ENCODE data around the gene PSMD2.
"Not testable (repeated sequence)": the region's sequence is repeated elsewhere in the genome, so short reads cannot be mapped to it uniquely, and the experiment has no call there.

Gene PSMD2

DNA sequence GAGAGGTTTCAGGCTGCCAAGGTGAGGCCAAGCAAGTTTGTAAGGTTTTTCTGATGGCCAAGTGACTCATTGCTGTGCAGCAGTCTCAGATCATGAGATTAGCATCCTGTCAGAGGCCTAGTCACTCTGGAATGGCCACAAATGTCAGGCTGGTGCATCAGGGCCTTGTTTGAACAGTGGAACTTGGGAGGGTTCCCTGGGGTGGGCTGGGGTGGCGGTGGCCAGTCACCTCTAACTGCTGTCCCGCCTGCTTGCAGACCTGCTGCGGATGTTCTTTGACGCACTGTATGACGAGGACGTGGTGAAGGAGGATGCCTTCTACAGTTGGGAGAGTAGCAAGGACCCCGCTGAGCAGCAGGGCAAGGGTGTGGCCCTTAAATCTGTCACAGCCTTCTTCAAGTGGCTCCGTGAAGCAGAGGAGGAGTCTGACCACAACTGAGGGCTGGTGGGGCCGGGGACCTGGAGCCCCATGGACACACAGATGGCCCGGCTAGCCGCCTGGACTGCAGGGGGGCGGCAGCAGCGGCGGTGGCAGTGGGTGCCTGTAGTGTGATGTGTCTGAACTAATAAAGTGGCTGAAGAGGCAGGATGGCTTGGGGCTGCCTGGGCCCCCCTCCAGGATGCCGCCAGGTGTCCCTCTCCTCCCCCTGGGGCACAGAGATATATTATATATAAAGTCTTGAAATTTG, 35.6 kb downstream of the PSMD2 start:
- DNase-seq: no peak
- in situ Hi-C loops (cut with MboI; ENCODE audit: low pct_unique_long_range_greater_than_20kb, low sequenced_read_pairs): no loop called here

DNA sequence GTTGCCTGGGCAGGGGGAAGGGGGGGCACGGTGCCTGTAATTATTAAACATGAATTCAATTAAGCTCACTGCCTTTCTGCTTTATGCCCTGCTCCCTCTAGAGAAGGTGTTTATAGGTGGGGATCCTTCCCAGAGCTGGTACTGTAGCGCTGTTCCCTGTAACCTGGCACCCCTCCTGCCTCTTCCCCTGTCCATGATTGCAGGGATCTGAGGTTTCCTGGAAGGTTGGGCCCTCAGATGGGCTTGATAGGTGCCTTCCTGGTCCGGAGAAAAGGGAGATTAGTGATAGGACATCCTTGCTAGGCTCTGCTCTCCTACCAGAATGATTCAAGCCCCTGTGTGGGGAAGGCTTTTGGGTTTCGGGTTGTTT, 36.2 kb downstream of the PSMD2 start:
- in situ Hi-C loops (cut with MboI; ENCODE audit: low pct_unique_long_range_greater_than_20kb, low sequenced_read_pairs): no loop called here
- no peak for DNase-seq

DNA sequence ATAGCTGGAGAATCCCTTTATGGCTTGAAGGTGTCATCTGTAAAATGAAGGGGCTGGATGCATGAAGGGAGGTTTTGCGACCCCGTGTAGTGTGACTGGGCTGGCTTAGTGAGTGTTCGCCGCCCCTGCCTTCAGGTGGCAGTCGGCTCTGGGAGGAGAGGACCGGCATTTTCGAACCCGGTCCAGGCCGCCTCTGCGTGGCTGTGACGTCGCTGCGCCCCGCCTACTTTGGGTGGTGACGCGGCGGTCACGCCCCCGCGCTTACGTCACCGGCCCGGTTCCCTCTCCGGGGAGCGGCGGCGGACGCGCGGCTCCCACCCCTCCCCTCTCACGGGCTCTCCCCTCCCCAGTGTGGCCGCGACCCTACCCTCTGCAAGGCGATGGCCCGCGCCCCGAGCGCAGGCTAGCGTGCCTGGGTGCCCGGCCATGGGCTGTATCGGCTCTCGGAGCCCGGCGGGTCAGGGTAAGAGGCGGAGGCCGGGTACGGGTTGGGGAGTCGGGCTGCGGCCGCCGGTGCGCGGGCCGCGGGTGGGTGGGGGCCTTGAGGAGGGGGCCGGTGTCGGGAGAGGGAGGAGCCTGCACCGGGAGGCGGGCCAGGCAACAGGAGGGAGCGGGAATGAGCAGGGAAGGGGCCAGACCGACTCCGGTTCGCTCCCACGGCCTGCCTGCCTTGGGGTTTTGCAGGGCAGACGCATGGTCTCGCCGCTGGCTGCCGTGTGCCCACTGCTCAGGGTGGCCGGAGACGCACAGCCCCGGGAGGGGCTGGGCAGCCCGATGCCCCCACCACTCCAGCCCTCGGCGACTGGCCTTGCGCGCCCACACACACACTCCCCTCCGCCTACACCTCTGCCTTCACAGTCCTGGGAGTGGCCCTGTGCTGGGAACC, 36.9 kb downstream of the PSMD2 start:
- in situ Hi-C loops (cut with MboI; ENCODE audit: low pct_unique_long_range_greater_than_20kb, low sequenced_read_pairs): no loop called here
- no peak for DNase-seq

DNA sequence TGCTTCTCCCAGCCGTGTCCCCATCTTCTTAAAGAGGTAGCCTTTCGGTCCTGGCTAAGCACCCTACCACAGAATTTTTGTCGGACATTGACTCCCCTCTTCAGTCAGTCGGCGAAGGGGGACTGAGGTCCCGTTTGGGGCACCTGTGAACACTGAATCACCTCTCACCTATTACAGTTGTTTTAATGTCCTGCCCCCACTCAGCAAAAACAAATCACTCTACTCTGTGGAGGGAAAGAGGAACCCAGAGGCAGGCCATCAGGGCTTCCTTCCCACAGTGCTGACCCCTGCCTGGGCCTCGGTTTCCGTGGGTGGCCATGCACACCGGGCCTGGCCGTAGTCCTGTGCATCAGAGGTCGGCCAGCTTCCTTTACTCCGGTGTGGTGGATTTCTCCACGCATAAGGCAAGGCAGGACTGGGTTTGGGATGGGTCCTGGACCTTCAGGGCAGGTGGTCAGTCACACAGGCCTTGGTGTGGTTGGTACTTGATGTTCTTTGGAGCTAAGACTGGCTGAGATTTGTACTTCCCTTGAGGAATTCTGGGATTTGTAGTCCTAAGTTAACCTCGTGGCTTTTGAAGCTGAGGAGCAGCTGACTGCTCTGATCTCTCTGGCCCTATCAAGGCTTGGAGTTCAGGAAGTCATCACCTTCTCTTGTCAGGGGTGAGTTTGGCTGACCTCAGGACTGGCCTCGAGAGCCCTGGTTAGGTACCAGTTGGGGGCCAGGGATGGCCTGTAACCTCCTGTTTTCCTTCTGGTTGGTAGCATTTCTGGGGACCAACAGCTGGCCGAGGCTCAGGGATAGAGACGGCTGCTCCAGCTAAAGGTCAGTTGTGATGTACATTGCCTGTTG, 37.7 kb downstream of the PSMD2 start:
- in situ Hi-C loops (cut with MboI; ENCODE audit: low pct_unique_long_range_greater_than_20kb, low sequenced_read_pairs): no loop called here
- DNase-seq: no peak

DNA sequence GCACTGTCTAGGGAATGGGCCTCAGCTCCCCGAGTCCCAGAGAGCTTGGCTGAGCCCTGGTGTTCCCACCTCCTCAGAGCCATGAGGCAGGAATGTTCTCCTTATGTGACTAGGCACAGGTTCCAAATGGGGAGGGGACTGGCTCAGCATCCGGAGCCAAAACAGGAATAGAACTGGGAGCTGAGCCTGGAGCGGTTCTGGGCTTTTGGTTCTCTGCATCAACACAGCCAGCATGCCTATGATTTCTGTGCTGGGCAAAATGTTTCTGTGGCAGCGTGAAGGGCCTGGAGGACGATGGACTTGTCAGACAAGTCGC, 38.3 kb downstream of the PSMD2 start, which contains the start of gene FAM131A:
FAM131A (plus strand) TSS at position 202 of the 316 bp plus-strand sequence; CDS start at position 233, 31 bp downstream.
- in situ Hi-C loops (cut with MboI; ENCODE audit: low pct_unique_long_range_greater_than_20kb, low sequenced_read_pairs): no loop called here
- no peak for DNase-seq

DNA sequence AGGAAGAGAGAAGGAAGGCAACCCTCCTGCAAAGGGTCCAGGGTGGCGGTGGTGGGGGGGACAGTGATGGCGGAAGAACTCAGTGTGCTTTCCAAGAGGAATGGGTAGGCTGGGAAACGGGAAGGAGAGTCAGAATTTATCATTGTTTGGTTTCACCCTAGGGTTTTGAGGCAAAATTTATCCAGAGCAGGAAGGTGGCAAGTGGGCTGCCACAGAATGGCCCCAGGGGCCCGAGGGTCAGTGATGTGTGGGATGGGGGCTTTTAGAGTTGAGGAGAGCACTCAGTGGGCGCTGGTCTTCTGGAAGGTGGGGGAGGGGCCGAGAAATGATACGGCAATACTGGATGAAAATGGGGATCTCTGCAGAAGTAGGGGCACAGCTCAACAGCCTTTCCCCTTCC, 38.9 kb downstream of the PSMD2 start:
- no peak for DNase-seq
- in situ Hi-C loops (cut with MboI; ENCODE audit: low pct_unique_long_range_greater_than_20kb, low sequenced_read_pairs): no loop called here

DNA sequence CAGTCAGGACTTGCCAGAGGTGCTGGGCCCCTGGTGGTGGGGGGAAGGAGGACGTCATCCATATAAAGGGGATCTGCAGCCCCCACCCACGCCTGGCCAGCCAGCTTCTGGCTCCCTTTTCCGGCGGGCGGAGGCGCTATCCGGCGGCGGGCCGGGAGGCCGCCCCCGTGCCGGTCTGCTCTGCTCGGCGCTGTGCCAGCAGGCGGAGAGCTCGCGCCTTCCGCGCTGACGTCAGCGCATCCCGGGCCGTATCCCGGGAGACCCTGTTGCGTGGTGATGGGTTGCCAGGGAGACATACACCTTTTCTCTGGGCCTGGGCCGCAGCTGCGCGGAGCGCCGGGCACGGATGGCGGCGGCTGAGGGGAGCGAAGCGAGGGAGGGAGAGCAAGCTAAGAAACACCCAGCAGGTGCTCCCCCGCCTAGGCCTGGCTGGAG, 39.5 kb downstream of the PSMD2 start:
- in situ Hi-C loops (cut with MboI; ENCODE audit: low pct_unique_long_range_greater_than_20kb, low sequenced_read_pairs): no loop called here
- no peak for DNase-seq

DNA sequence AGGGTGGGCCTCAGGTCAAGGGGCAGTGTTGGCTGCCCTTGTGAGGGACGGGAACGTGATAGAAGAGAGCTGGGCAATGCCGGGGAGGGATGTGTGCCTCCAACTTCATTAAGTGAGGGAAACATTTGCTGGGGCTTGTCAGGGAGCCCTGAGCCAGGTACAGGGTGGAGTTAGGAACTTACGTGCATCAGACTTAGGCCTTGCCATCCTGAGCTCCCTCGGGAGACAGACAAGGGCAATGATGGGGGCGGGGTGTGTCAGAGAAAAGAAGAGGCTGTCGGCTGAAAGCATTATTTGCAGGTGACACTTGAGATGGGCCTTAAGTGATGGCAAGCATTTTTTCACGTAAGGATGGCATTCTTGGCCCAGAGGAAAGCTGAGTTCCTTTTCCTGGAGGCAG, 40.0 kb downstream of the PSMD2 start:
- DNase-seq: no peak
- in situ Hi-C loops (cut with MboI; ENCODE audit: low pct_unique_long_range_greater_than_20kb, low sequenced_read_pairs): no loop called here

DNA sequence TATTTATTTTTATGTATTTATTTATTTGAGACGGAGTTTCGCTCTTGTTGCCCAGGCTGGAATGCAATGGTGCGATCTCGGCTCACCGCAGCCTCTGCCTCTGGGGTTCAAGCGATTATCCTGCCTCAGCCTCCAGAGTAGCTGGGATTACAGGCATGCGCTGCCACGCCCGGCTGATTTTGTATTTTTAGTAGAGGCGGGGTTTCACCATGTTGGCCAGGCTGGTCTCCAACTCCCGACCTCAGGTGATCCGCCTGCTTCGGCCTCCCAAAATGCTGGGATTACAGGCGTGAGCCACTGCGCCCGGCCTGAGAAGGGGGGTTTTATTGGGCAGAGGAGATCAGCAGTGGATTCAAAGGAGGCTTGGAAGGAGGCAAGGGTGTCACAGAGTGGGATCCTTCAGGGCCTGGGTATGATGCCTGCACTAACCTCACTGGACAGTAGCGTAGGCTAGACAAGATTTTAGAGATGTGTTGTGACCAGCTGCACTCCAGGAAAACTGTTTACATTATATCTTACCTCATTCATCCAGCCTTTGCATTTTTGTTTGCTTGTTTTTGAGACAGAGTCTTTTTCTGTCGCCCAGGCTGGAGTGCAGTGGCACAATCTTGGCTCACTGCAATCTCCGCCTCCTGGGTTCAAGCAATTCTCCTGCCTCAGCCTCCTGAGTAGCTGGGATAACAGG, 40.6 kb downstream of the PSMD2 start:
- in situ Hi-C loops (cut with MboI; ENCODE audit: low pct_unique_long_range_greater_than_20kb, low sequenced_read_pairs); DNase-seq: not testable (repeated sequence)

DNA sequence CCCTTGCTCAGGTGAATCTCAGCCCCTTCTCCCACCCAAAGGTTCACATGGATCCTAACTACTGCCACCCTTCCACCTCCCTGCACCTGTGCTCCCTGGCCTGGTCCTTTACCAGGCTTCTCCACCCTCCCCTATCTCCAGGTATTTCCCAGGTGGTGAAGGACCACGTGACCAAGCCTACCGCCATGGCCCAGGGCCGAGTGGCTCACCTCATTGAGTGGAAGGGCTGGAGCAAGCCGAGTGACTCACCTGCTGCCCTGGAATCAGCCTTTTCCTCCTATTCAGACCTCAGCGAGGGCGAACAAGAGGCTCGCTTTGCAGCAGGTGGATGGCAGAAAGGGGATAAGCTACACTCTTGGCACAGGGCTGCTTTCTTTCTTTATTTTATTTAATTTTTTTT, 42.9 kb downstream of the PSMD2 start:
- DNase-seq: no peak
- in situ Hi-C loops (cut with MboI; ENCODE audit: low pct_unique_long_range_greater_than_20kb, low sequenced_read_pairs): no loop called here

DNA sequence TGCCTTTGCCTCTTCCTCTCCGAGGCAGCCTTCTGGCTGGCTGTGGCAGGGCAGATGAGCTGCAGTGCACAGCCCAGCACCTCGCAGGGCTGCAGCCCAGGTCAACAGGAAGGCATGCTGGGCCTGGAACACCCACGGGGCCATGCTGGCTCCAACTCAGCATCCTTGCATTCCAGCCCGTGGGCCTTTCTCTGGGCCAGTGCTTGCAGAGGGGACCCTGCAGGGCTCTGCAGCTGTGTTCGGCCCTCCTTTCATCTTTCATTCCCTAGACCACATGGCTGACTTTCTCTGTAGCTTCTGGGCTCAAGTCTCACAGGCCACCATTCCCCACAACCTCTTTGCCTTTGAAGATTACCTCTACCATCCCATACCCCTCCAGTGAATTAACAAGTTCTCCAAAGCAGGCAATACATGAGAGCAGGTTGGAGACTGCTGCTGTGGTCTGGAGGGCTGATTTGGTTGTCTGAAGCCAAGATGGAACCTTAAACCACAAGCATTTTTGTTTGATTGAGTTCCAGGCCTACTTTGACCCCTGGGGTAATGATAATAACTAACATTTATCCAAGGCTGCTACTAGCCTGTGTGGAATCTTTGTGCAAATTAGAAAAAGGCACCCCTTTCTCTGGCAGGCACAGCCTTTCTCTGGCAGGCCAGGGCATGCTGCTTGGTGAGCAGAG, 44.3 kb downstream of the PSMD2 start:
- in situ Hi-C loops (cut with MboI; ENCODE audit: low pct_unique_long_range_greater_than_20kb, low sequenced_read_pairs): no loop called here
- DNase-seq: no peak

DNA sequence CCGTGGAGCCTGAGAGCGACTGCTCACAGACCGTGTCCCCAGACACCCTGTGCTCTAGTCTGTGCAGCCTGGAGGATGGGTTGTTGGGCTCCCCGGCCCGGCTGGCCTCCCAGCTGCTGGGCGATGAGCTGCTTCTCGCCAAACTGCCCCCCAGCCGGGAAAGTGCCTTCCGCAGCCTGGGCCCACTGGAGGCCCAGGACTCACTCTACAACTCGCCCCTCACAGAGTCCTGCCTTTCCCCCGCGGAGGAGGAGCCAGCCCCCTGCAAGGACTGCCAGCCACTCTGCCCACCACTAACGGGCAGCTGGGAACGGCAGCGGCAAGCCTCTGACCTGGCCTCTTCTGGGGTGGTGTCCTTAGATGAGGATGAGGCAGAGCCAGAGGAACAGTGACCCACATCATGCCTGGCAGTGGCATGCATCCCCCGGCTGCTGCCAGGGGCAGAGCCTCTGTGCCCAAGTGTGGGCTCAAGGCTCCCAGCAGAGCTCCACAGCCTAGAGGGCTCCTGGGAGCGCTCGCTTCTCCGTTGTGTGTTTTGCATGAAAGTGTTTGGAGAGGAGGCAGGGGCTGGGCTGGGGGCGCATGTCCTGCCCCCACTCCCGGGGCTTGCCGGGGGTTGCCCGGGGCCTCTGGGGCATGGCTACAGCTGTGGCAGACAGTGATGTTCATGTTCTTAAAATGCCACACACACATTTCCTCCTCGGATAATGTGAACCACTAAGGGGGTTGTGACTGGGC, 45.7 kb downstream of the PSMD2 start:
- in situ Hi-C loops (cut with MboI; ENCODE audit: low pct_unique_long_range_greater_than_20kb, low sequenced_read_pairs): no loop called here
- no peak for DNase-seq

DNA sequence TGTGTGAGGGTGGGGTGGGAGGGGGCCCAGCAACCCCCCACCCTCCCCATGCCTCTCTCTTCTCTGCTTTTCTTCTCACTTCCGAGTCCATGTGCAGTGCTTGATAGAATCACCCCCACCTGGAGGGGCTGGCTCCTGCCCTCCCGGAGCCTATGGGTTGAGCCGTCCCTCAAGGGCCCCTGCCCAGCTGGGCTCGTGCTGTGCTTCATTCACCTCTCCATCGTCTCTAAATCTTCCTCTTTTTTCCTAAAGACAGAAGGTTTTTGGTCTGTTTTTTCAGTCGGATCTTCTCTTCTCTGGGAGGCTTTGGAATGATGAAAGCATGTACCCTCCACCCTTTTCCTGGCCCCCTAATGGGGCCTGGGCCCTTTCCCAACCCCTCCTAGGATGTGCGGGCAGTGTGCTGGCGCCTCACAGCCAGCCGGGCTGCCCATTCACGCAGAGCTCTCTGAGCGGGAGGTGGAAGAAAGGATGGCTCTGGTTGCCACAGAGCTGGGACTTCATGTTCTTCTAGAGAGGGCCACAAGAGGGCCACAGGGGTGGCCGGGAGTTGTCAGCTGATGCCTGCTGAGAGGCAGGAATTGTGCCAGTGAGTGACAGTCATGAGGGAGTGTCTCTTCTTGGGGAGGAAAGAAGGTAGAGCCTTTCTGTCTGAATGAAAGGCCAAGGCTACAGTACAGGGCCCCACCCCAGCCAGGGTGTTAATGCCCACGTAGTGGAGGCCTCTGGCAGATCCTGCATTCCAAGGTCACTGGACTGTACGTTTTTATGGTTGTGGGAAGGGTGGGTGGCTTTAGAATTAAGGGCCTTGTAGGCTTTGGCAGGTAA, 46.5 kb downstream of the PSMD2 start:
- in situ Hi-C loops (cut with MboI; ENCODE audit: low pct_unique_long_range_greater_than_20kb, low sequenced_read_pairs): no loop called here
- peak; percentile 73 for DNase-seq

DNA sequence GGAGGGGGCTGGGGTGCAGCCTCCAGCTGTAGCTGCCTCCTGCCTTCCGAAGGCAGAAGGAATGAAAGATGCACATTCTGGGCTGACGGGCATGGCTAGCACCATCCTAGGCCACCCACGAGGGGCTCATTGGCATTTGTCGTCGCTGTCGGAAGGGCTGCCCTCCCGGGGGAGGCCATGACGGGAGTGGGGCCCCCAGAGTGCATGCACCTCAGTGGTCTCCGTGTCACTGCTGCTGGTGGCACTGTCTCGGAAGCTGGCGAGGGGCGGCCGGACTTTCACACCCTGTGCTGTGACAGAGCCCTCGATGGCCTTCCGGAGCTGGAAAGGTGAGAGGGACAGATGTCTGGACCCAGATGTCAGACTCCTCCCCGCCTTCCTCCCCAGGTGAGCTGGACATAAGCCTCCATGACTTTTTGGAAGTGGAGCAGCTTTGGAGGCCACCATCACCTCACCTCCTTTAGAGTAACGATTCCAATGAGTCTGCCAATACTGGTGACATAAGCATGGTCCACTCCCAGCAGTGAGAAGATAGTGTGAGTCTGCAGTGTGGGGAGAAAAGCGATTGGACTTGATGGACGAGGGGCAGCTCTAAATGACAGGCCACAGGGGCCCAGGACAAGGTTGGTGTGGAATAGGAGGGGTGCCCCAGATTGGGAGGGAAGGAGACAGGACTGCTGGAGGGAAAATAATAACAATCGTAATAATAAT, 47.6 kb downstream of the PSMD2 start:
- in situ Hi-C loops (cut with MboI; ENCODE audit: low pct_unique_long_range_greater_than_20kb, low sequenced_read_pairs): no loop called here
- DNase-seq: no peak

DNA sequence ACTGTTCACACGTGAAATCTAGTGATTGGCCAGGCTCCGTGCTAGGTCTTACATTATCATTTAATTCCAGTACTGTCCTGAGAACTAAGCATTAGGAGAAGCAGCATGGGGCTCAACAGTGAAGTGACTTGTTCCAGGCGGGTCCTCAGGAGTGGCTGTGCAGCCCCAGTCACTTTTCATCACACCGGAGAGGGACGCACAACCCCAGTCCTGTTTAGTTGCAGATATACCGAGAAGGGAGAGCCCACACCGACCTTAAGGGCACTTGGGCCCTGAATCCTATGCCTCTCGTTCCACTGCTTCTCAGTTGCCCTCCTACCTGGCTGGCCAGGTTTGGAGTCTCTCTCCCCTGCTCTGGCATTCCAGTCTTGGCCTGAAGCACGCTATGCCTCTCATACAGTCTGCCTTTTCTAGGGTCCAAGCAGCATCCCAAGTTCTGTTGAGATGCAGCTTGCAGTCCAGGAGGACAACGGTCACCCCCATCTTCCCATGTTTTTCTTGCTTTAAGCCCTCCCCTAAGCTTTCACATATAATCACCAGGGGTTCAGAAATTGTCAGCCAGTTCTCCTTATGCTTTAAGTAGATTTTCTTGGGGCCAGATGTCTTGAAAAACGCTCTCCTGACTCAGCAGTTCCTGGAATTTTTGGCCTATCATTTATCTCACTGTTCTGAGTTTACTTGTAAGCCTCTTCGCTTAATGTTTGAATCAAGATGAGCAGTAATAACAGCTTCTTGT, 48.4 kb downstream of the PSMD2 start:
- in situ Hi-C loops (cut with MboI; ENCODE audit: low pct_unique_long_range_greater_than_20kb, low sequenced_read_pairs): no loop called here
- no peak for DNase-seq

DNA sequence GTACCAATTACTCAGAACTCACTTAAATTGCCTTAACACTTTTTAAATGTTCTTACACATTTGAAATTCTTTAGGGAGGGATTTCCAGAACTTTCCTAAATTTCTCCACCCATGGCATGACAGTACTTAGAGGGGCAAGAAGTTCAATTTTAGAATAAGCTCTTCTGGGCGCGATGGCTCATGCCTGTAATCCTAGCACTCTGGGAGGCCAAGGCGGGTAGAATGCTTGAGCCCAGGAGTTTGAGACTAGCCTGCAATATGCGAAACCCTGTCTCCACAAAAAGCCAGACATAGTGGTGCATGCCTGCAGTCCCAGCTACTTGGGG, 49.0 kb downstream of the PSMD2 start:
- in situ Hi-C loops (cut with MboI; ENCODE audit: low pct_unique_long_range_greater_than_20kb, low sequenced_read_pairs): no loop called here
- no peak for DNase-seq

All from KBM-7 (cell line).